Dermis microvascular lymphatic vessel endothelial cell (primary cell): ENCODE measurements around the gene ASPN. TPM values are rescaled to one million over a fixed set of nuclear protein-coding genes. Genes with fewer than 3 reads are reported as not detected.

Experiments
- DNase-seq, 2 donors: peaks; one replicate each; pipeline versions ENCODE4 v3.0.0 to v3.0.0-alpha.2; 2010; ENCODE audit warnings: low read depth in 2 of 2
- total RNA-seq: library from RNA; depleted of rRNA; stranded (reverse); fragments of >200 nt; gene quantifications from 2 replicates; pipeline ENCODE4 v1.2.1, GENCODE V29; 2014

The ASPN gene
- total RNA-seq, 1 donor from 2014 or later: not detected

DNA sequence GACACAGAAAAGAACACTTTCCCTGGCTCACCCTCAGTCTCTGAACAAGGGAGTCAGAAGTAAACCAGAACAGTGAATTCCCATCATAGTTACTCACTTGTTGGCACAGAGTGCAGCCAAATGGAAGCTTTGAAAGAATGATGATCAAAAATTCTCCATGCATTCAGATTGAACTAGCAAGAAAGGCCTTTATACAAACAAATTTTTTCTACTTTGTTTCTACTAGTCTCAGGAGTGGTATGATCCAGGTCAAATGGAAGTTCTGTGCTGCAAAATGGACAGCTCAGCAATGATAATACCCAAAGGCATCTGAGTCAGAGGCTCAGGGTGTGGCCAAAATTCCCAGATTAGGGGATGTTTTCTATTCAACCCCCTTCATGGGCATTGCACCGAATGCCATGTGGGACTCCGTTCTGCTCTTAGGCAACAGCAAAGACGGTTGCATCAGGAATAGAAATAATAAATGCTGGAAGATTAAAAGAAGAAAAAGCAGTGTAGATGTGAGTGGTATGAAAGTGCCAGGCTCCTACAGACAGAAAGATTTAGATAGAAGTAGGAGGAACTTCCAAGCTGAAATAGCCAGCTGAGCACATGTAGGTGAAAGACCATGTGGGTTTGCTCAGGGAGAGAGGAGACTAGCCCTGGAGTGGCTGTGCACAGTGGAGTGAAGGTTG lies 24.0 kb upstream of the ASPN start:
- no peak for DNase-seq

- no peak for DNase-seq
Observed at GRCh38 chr9:92504881-92505280, 22.6 kb upstream of the ASPN start.

DNA sequence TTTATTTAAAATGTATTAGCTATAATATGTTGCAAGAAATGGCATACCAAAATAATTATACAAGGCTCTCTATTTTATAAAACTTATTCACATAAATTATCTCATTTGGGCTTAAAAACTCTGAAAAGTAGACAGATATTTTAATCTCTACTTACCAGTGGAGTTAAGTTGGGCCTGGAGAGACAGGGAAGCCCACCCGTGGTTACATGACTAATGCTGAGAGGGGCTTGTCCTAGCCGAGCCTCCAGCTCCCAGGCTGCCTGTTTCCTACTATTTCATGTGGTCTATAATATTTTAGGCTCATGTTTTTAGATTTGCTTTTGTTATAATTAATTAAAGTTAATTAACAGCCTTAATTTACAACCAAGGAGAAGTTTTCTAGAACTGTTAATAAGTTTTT lies 20.9 kb upstream of the ASPN start:
- no peak for DNase-seq

- peak; percentile 51 to 60 for DNase-seq
Observed at GRCh38 chr9:92501671-92502393, 19.5 kb upstream of the ASPN start.

GRCh38 chr9:92500725-92501124 lies 18.4 kb upstream of the ASPN start:
- DNase-seq: no peak

DNA sequence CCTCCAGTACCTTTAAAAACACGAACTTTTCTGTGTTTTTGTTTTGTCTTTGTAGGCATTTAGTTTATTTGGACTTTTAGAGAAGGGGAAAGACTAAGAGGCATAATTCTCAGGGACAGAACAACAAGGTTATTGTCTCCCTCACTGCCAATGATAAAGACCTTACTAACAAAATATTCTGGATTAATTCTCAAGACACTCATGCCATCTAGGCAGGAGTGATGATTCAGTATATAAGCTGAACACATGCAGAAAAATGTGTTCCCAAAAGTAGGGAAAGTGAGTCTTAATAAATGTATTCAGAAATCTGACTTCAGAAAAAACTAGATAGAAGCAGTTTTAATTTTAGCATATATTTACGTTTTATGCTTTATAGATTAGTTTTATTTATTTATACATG lies 17.4 kb upstream of the ASPN start:
- DNase-seq: no peak

DNA sequence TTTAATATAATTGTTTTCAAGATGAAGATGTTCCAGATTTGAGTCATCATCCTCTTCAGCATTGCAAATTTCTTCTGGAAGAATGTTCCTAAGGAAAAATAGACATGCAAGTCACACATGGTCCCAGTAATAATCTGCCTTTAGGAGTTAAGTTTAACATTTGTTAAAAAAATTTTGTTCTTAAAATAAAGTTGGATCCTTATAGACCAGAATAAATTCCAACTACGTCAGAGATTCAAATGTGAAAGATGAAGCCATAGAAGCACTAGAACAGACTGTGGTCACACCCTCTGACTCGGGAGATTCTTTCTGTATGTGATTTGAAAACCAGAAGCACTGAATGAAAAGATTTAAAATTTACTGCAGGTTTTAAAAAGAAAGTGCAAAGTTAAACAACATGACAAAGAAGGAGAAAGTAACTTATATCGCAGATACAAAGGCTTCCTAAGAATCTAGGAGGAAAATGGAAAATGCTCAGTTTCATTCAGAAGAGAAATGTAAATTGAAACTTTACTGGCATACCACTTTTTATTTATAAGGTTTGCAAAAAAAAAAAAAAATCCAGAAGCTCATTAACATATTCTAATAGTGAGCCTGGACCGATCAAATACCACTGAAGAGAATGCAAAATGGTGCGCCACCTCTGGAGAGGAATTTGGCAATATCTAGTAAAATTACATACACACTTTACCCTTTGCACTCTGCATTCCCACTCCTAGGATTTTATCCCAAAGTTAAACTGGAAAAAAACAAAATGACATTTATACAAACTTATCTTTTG lies 14.3 kb upstream of the ASPN start:
- DNase-seq: no peak

GRCh38 chr9:92494856-92495255 lies 12.6 kb upstream of the ASPN start:
- no peak for DNase-seq

DNA sequence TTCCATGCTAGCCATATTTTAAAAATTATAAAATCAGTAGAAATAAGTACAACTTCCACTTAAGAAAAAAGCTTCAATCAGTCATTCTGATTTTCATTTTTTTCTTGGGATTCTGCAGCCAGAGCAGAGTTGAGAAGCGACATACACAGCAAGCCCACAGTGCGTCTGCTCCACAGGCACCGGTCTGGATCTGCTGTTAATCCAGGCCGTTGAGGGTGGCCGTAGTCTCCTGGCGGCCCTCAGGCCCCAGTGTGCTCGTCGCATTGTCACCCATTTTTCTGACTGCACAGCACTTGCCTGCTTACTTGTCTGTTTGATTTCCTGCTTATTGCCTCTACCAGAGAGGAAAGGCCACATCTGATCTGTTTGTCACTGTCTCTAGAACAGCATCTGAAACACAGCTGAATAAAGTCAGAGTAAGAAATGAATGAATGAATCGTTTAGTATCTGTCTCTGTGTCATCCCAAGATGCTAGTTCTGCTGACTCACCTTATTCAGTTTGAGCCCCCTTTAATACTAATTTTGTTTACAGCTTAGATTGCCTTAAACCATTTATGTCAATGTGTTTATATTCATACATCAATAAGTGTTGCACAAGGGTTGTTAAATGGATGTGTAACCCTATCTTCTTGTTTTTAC lies 11.6 kb upstream of the ASPN start:
- DNase-seq: no peak

- no peak for DNase-seq
Observed at GRCh38 chr9:92492781-92493401, 10.6 kb upstream of the ASPN start.

DNA sequence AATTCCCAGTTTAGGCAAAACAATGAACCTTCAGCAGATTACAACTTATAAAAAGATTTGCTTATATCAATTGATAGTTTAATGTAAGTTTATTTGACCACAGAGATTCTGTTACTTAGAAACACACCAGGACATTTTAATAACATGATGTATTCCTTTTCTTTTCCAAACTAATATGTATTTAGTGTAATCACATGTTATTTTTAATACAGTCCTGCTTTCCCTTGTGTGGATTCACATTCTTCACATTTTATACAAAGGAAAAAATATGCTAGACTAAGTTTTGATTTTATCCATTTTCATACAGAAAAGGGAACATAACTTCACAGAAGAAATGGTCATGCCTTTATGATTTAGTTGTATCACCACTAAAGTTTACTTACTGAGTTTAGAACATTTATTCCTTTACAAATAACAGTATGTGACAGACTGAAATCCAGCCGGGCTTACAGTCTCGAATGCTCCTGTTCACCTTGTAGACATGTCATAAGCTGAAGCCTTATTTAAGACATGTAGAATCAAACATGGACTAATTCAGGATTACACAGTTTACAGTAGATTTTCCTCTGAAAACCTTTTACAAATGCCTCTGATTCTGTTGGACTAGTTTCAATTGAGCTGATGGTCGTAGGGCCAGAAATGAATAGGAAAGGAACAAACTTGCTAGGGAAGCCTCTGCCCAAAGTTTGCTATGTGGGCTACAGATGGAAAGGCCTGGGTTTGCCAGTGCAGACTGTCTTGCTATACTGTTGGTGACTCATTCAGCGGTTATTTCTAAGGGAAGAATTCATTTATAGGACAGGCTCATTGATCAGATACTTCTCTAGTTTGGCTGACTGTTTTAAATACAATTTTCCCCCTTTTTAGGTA lies 6.6 kb upstream of the ASPN start:
- DNase-seq: no peak

GRCh38 chr9:92486371-92486770 lies 4.1 kb upstream of the ASPN start:
- peak; percentile 30 to 32 for DNase-seq

DNA sequence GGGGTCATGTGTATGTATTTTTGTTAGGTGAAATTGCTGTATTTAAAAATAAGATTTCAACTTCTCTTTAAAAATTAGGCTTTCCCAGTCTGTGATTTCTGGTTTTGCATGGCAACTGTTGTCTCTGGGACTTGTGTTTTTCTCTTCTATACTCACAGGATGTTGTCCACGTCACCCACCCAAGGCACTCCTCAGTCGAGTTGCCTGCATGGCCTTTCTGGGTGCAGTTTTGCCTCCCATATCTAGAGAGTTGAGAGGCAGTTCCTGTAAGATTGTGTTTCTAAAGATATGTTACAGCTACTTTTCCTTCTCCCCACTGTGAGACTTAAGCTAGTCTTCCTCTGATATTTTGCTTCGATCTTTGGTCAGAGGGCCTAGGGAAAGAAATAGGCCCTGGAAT lies 2.3 kb upstream of the ASPN start:
- DNase-seq: no peak

- DNase-seq: peak in 1 of 2 donors; percentile 34
Observed at GRCh38 chr9:92483627-92484545, 1.6 kb upstream of the ASPN start.

DNA sequence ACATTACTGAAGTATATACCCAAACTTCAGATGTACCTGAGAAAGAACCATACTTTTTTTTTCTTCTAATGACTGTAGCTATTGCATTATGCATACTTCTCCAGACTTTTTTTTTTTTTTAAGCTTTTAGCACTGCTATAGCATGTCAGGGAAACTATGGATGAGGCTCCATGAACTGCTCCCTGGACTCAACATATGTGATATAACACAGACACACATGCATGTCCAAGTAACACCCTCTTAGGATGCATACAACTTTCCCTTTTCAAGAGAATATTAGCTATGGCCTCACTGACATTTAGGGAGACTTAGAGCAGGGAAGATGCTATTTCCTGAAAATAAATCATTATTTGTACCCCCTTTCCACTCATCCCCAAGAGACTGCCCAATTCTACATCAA lies 499 bp upstream of the ASPN start:
- no peak for DNase-seq

DNA sequence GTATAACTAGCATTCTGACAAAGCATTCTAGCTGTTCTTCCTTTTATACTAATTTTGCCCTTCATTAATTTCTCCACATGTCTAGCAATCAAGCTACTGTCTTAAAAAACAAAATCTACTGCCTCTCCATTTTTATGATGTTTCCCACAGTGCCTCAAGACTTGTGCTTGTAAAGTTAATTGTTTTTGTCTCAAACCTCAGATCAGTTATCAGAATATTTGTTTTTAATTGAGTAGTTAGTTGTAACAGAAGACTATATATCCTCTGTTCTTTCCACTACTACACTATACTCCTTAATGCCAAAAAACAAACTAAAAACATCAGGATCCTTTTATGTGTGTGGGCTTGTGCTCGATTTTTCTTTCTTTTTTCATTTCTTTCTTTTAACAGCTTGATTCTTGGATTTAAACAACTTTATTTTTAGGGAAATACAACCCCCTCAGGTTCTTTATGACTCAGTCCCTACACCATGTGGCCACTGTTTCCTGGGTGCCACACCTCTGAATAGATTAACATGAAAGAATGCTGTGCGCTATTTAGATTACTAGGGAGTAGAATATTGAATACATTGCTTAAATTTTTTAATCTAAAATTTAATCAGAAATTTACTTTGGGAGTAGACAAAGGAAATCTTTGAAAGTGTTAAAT lies 1.2 kb downstream of the ASPN start:
- DNase-seq: no peak

GRCh38 chr9:92480291-92480771 lies 2.0 kb downstream of the ASPN start:
- peak in 1 of 2 donors; percentile 62 for DNase-seq

DNA sequence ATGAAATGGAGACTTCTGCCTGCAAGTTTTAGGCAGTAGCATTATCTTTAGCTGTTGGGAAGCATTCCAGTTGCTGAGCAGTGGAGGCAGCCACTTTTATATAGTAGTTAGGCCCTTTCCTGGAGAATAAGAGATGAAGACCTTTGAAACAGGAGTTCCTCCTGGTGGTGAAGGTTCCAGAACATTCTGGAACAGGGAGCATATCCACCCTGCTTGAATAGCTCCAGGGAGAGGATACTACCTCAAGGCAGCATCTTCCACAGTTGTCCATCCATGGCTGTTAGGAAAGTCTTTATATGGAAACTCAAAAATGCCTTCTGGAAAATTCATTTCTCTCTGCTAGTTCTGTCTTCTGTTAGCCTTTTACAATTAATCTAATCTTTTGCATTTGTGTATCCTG lies 3.0 kb downstream of the ASPN start:
- DNase-seq: no peak

- no peak for DNase-seq
Observed at GRCh38 chr9:92478783-92479182, 3.5 kb downstream of the ASPN start.
